ENCODE data around the gene KHDC1L.
A peak's percentile ranks its signal among the peaks of the same experiment; 100 is the strongest.
"Not testable (repeated sequence)": the region's sequence is repeated elsewhere in the genome, so short reads cannot be mapped to it uniquely, and the experiment has no call there.

The KHDC1L gene

GRCh38 chr6:73203098-73203497 lies 22.2 kb downstream of the KHDC1L start:
- DNase-seq: no peak

DNA sequence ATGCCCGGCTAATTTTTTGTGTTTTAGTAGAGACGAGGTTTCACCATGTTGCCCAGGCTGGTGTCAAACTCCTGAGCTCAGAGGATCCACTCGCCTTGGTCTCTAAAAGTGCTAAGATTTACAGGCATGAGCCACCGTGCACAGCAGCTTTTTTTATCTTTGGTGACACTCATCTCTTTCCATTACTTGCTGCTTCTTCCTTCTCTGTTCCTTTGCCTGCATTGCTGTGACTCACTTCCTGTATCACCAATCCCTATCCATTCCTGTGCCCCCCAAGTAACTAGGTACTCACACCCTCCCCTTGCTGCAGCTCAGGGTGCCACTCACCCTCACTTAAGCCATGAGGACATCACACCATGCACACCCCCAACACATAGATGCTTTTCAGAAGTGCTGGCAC lies 24.6 kb downstream of the KHDC1L start:
- no peak for DNase-seq

- no peak for DNase-seq
Observed at GRCh38 chr6:73200247-73200646, 25.0 kb downstream of the KHDC1L start.

- no peak for DNase-seq
Observed at GRCh38 chr6:73194744-73195143, 30.6 kb downstream of the KHDC1L start.

GRCh38 chr6:73193302-73193701 lies 32.0 kb downstream of the KHDC1L start:
- not testable (repeated sequence) for DNase-seq

GRCh38 chr6:73182021-73182607 lies 43.2 kb downstream of the KHDC1L start:
- no peak for DNase-seq

DNA sequence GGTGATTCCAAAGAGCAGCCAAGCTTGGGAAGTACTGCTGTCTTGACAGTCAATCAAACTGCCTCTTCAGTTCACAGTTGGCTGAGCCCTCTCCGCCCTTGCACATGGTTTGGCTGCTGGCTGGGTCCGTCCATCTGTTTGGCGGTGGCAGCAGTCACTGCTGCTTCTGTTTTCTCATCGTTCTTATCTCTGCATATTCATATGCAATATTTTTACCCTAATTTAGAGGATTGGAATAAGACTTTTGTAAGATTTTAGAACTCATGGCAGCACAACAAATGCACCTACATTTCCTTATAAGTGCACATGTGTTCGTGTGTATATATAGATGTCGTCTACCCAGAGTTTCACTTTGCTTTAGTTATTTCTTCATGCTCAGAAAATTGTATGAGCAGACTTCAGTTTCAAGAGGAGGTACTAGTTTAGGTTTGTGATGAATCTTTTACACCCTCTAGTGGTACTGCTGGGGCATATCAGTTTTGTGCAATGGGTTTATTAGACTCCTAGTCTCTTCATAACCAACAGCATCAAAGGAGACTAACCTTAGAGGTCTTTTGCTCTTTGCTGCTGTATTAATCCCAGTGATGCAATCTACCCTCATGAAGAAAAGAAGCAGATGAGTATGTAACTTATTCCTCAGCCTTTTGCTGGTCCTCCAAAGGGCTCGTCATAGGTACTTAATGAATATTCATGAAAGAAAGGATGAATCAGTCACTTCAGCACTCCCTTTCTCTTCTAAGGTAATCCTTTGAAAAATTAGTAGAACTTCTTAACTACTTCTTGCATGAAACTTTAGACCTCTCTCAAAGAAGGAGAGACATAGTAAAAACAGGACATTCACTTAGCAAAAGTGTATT lies 44.3 kb downstream of the KHDC1L start:
- peak; percentile 14 for DNase-seq

DNA sequence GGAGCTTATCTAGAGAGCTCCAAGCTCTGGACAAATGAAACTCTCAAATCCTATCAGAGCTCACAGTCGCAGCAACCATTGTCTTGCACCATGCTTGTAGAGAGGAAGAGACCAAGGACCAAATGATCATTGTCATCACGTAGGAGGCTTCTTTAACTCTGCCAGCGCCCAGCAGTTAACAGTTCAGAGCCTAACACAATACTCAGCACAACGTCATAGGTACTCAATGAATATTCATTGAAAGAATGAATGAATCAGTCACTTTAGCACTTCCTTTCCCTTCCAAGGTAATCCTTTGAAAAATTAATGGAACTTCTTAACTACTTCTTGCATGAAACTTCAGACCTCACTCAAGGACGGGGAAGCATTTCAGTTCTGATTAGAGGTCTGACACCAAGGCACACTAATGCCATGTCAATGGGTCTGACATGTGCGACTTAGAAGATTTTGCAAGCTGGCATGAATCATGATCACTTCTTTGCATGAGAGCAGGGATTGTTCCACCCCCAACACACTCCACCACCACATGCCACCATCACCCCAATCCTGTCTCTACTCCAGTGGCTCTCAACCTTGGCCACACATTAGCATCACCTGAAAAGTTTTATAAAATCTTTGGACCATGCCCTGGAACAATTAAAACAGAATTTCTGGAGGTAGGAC lies 45.1 kb downstream of the KHDC1L start:
- no peak for DNase-seq

- no peak for DNase-seq
Observed at GRCh38 chr6:73177221-73177944, 47.9 kb downstream of the KHDC1L start.

DNA sequence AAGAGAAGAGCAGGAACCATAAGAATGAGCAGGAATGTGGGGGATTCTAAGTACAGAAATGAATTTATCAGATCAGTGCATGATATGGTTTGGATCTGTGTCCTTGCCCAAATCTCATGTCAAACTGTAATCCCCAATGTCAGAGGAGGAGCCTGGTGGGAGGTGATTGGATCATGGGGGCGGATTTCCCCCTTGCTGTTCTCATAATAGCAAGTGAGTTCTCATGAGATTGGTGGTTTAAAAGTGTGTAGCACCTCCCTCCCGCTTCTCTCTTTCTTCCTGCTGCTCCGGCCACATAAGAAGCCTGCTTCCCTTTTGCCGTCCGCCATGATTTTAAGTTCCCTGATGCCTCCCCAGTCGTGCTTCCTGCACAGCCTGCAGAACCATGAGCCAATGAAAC lies 49.2 kb downstream of the KHDC1L start:
- no peak for DNase-seq

GRCh38 chr6:73174646-73175045 lies 50.6 kb downstream of the KHDC1L start:
- DNase-seq: no peak
